Measurements from ENCODE around the gene ZNF641. TPM values are rescaled to one million over a fixed set of nuclear protein-coding genes. Genes with fewer than 3 reads are reported as not detected.

ZNF641 gene
- total RNA-seq (2022) (9.0 and 9.3 TPM in 2 replicates), Bru-seq, nascent RNA (percentile 57 among the genes with signal in this experiment), BruChase-seq, experiment 1, labeled RNA remaining after a 6-hour chase (percentile 68 among the genes with signal in this experiment), BruChase-seq, experiment 2, labeled RNA remaining after a 2-hour chase (percentile 72 among the genes with signal in this experiment)
- long read RNA-seq, partial matches to known transcripts: 0 of 11 reads
- long read RNA-seq, other reads (novel, unspliced or antisense): 10 of 11 reads

DNA sequence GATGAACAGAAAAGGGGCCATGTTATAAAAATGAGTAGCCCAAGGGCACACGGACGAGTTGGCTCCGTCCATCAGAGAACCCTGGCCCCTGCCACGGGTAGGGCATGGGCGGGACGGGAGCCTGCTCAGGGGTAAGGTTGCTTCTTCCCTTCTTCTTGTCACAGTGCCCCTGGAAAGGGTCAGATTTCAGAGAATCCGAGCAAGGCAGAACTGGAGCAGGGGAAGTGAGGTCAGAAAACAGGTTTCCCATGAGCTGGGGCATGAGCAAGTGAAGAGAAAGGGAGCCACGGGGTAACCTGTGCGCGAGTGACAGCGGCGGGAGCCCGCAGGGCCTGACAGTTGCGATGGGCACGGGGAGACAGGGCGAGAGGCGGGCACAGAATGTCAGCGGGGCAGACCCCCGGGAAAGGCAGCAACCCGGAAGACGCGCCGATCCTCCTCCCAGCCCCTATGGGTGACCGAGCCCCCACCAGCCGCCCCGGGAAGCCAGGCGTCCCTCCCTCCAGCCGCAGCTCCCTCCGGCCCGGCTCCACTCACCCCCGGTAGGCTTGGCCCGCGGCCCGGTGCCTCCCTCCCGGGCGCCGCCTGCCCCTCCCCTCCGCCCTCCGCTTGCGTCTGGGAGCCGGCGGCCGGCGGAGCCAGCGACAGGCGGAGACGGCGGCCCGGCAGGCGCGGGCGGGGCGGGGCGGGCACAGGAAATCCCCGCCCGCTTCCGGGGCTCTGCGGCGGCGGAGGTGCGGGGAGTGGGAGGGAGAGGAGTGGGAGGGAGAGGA is at the start of gene ZNF641:
Gene ZNF641 (minus strand): TSS at position 671 of the 773 bp plus-strand sequence. CDS start 2,829 bp downstream, outside the sequence.
- TF ChIP-seq, protein P1, sequence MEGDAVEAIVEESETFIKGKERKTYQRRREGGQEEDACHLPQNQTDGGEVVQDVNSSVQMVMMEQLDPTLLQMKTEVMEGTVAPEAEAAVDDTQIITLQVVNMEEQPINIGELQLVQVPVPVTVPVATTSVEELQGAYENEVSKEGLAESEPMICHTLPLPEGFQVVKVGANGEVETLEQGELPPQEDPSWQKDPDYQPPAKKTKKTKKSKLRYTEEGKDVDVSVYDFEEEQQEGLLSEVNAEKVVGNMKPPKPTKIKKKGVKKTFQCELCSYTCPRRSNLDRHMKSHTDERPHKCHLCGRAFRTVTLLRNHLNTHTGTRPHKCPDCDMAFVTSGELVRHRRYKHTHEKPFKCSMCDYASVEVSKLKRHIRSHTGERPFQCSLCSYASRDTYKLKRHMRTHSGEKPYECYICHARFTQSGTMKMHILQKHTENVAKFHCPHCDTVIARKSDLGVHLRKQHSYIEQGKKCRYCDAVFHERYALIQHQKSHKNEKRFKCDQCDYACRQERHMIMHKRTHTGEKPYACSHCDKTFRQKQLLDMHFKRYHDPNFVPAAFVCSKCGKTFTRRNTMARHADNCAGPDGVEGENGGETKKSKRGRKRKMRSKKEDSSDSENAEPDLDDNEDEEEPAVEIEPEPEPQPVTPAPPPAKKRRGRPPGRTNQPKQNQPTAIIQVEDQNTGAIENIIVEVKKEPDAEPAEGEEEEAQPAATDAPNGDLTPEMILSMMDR (IDR thresholded peaks at IDR 0.05; ENCODE audit: unreplicated experiment): no peak
- peak; percentile 73 for DNase-seq
- H3K27me3 Mint-ChIP-seq (ENCODE audit: unreplicated experiment): no peaks in the 10 kb centered on the region
- intact Hi-C loops (cut with micrococcal nuclease; ENCODE audit: unreplicated experiment): loop anchor here (10.0 kb wide), 1 partner anchor 156 kb away; no protein-coding TSS in a partner anchor
- H3K4me3 Mint-ChIP-seq (ENCODE audit: low read depth, unreplicated experiment): peak within 1 kb of the TSS; percentile 84
- CTCF ChIA-PET: no interaction called here
- no peaks in the 10 kb centered on the region for H3K9me3 Mint-ChIP-seq (ENCODE audit: low read depth, unreplicated experiment)
- H3K36me3 Mint-ChIP-seq (ENCODE audit: insufficient read depth, unreplicated experiment): peaks cover 12% of the 10 kb centered on the region
- peak within 1 kb of the TSS; percentile 78 for H3K27ac Mint-ChIP-seq (ENCODE audit: unreplicated experiment)
- BruUV-seq (replicated peaks): no TSS peak
- peaks cover 9% of the 10 kb centered on the region for H3K4me1 Mint-ChIP-seq (ENCODE audit: low read depth, unreplicated experiment)

DNA sequence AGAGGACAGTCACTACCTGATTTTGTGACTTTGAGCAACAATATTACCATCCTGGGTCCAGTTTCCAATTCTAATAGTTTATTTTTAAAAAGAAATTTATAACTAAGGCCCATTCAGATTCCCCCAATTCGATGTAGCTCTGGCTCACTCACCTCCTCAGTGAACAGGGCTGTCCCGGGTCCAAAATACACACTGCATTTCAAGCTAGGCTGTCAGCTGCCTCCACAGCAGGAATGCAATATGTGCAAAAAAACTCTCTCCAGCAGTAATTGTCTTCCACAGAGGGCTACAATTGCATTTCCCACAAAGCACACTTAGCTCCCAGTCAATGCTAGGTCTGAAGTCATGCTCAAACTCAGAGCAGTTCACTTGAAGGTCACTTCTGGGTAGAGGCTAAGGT is 39.3 kb upstream of the ZNF641 start:
- intact Hi-C loops (cut with micrococcal nuclease; ENCODE audit: unreplicated experiment): no loop called here
- H3K9me3 Mint-ChIP-seq (ENCODE audit: low read depth, unreplicated experiment): no peaks in the 10 kb centered on the region
- no peaks in the 10 kb centered on the region for H3K36me3 Mint-ChIP-seq (ENCODE audit: insufficient read depth, unreplicated experiment)
- peaks cover 84% of the 10 kb centered on the region for H3K27me3 Mint-ChIP-seq (ENCODE audit: unreplicated experiment)
- H3K4me1 Mint-ChIP-seq (ENCODE audit: low read depth, unreplicated experiment): no peaks in the 10 kb centered on the region
- H3K4me3 Mint-ChIP-seq (ENCODE audit: low read depth, unreplicated experiment): no peak overlapping the region
- no peak overlapping the region for H3K27ac Mint-ChIP-seq (ENCODE audit: unreplicated experiment)
- BruUV-seq (replicated peaks): no TSS peak
- CTCF ChIA-PET: interaction anchor here (0.6 kb wide), 1 partner anchor 283 kb away, joined by 4 read pairs; no protein-coding TSS in a partner anchor
- DNase-seq: no peak
- TF ChIP-seq, protein P1 (IDR thresholded peaks at IDR 0.05; ENCODE audit: unreplicated experiment): no peak

DNA sequence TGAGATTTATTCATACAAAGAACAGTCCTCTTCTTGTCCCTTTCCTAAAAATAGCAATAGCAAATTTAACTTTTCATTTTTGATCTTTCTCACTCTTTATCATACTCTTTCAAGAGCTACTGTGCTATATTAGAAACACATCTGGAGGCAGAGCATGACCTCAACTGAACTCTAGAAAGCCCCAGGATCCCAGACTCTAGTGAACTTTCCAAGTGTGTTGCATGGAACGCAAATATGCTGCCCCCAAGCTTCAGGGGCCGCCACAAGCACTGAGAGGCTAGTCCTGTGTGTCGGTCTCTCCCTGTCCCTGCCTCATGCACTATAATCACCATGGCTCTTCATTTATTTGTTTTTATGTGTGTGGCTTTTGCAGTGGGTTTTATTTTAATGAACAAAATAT is 38.7 kb upstream of the ZNF641 start:
- CTCF ChIA-PET: interaction anchor here (0.6 kb wide), 1 partner anchor 284 kb away, joined by 4 read pairs; no protein-coding TSS in a partner anchor
- TF ChIP-seq, protein P1 (IDR thresholded peaks at IDR 0.05; ENCODE audit: unreplicated experiment): no peak
- Mint-ChIP-seq H3K9me3 (ENCODE audit: low read depth, unreplicated experiment) (no peaks in the 10 kb centered on the region), H3K4me1 (ENCODE audit: low read depth, unreplicated experiment) (no peaks in the 10 kb centered on the region), H3K27me3 (ENCODE audit: unreplicated experiment) (peaks cover 80% of the 10 kb centered on the region), H3K36me3 (ENCODE audit: insufficient read depth, unreplicated experiment) (no peaks in the 10 kb centered on the region), H3K4me3 (ENCODE audit: low read depth, unreplicated experiment) (no peak overlapping the region), H3K27ac (ENCODE audit: unreplicated experiment) (no peak overlapping the region)
- DNase-seq: no peak
- intact Hi-C loops (cut with micrococcal nuclease; ENCODE audit: unreplicated experiment): no loop called here
- BruUV-seq (replicated peaks): no TSS peak

DNA sequence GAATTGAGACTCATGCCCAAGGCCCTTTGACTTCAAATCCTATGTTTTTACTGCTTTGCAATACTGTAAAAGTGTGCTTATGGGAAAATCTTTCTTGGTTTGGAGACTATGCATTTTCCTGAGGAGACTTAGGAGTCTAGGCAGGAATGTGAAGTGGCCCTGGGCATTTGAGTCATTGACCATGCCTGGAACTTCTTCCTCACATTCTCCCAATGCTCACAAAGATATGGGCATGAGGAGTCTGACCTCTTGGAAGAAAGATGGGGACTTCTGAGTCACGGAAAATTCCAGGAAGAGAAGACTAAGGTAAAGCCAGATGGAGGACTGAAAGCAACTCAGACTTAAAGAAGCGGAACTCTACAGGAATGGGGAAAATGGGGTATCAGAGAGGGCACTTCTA is 38.2 kb upstream of the ZNF641 start:
- intact Hi-C loops (cut with micrococcal nuclease; ENCODE audit: unreplicated experiment): no loop called here
- TF ChIP-seq, protein P1 (IDR thresholded peaks at IDR 0.05; ENCODE audit: unreplicated experiment): no peak
- CTCF ChIA-PET: no interaction called here
- BruUV-seq (replicated peaks): no TSS peak
- Mint-ChIP-seq H3K4me1 (ENCODE audit: low read depth, unreplicated experiment) (no peaks in the 10 kb centered on the region), H3K27me3 (ENCODE audit: unreplicated experiment) (peaks cover 76% of the 10 kb centered on the region), H3K9me3 (ENCODE audit: low read depth, unreplicated experiment) (no peaks in the 10 kb centered on the region), H3K27ac (ENCODE audit: unreplicated experiment) (no peak overlapping the region), H3K4me3 (ENCODE audit: low read depth, unreplicated experiment) (no peak overlapping the region), H3K36me3 (ENCODE audit: insufficient read depth, unreplicated experiment) (no peaks in the 10 kb centered on the region)
- DNase-seq: no peak
